ENCODE results near the gene GFOD1.

Gene GFOD1

DNA sequence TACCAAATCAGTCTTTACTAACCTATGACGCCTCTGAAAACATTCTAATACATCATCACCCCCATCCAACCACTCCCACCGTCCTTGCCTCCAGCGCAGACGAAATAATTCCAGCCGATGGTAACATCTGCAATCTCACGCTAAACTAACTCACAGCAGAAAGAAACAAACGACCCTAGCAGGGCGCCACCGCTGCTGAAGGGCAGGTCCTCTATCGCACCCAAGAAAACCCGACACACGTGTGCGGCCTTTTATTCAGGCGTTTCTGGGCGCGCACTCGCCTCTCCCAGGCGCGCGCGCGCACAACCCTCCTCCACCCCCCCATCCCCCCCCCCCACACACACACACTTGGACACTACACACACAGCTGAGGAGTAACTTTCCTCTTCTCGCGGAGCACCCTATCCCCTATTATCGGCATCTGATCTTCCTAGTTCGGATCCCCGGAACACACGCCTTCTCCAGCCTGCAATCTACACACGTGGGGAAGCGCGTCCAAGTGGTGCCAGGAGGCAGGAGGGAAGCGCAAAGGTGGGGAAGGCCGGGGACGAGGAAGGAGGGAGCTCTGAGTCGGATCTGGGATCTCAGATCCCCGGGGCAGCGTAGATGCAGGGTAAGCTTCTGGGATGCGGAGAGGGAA lies 1.4 kb downstream of the GFOD1 start:
- DNase-seq (ENCODE audit: low read depth in 2 of 2), result no peak

DNA sequence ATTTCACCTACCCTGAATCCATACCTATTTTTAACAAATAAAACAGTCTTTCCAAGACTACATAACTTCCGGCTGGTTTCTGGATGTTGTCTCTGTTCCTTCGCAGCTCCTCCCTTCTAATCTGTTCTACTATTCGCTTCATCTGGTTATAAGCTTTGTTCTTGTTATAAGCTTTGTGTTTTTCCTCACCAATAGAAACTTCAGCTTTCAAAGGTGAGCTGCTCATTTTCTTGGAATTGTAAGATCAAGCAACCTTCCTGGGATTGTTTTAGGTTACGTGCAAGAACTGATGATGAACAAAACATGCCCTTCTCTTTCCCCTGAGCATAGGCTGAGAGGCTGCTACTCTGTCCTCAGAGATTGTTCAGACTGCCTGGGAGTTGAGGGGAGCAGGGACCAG lies 2.1 kb downstream of the GFOD1 start:
- DNase-seq (ENCODE audit: low read depth in 2 of 2), result no peak

DNA sequence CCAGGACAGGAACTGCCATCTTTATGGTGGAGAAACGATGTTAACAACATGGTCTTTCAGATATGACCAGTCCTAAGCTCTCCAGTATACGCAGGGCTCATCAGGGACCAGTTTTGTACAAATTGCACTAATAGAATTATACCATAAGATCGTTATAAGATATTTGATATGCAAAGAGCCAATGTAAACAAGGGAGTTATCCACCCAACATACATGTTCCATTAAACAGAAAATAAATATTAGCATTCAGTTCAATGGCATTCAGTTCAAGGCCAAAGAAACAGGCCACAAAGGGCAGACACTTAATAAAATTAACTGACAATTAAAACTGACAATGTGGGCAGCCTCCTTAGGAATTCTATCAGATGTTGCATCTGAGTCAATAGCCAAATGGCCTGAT lies 2.6 kb downstream of the GFOD1 start:
- DNase-seq (ENCODE audit: low read depth in 2 of 2), result no peak

DNA sequence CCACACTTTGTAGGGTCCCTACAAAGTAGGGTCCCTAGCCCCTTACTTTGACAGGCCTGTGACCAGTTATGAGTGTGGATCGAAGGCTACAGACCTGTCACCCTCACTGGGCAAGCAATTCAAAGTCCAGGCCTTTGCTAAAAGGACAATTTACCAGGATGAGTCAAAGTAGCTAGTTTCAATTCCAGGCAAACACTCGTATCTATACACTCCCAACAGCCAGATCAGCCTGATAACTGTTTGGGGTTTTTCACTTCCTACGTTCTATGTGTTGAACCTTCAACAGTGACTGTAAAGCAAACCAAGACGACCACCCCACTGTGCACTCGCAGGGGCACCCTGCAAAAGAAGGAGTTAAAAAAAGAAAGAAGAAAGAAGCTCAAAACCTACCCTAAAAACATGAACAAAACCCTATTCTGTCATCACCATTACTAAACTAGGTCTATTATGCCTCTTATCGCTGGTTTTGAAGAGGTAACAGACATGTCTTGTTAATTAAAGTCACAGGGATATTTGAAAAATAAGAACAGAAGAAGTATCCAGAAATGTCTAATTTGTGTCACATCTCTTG lies 3.2 kb downstream of the GFOD1 start:
- DNase-seq (ENCODE audit: low read depth in 2 of 2), result no peak

DNA sequence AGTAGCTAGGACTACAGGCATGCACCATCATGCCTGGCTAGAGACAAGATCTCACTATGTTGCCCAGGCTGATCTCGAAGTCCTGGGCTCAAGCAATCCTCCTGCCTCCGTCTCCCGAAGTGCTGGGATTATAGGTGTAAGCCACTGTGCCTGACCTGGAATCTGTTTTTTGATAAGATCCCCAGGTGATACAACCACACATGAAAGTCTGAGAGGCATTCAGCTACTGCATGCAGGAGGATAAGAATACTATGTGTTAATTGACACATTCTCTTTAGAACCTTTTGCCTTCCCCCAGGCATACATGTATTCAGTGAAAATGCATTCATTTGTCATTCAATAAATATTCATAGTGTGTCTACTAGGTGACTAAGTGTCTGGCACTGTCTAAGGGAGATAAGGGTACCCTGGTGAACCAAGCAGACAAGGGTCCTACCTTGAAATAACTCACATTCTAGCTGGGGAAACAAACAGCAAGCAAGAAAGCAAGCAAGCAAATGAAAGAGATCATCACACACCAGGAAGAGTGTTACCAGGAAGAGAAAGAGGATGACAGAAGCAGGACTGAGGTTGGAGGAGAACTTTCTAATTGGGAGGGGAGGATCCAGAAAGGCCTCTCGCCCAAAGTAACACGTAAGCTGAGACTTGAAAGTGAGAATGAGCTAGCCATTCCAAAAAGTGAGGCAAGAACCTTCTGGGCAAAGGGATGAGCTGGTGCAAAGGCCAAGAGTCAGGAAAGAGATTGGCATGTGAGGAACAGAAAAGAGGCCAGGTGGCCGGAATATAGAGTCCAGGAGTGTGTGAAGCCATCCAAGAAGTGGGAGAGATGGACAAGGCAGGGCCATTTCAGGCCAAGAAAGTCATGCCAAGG lies 6.5 kb downstream of the GFOD1 start:
- no peak for DNase-seq (ENCODE audit: low read depth in 2 of 2)

DNA sequence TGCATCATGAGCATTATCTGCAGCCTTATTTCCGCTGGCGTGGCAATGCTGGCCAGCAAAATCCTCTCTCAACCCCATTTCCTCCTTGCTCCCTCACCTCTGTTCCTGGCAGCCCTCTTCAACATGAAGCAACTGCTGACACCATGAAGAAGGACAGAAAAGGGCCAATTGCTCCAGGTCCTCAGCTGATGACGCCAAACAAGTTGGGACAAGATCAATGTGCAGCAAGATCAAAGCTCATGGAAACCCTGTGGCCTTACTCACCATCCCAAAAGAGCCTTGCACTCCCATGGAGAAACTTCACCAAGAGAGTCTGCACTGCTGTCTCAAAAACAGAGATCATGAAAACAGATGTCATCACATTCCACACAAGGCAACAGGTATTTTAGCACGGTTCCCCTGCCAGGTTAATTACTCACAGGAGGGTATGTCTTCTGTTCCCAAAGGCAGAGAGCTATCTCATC lies 7.4 kb downstream of the GFOD1 start:
- DNase-seq (ENCODE audit: low read depth in 2 of 2), result no peak

DNA sequence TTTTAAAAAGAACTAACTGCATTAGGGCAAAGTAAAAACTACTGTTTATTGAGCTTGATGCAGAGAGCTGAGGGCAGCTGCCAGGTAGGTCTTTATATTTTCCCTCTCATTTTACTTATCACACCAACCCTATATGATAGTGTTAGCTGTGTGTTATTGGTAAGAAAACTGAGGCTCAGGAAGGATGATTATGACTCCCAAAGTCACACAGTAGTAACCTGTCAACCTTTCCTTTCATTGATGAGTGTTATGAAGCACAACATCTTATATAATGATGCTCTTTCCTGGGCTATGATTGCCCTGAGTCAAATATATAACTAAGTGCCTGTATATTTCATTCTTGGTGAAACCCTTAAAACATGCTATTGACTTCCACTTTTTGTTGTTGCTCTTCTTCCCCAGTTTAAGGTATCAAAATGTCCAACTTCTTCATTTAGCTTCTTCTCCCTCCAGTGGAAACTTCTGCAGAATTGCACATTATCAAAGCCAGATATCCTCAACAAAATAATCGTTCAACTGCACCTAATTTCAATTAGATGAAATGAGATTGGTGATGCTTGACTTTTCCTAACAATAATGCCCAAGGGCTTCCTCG lies 8.1 kb downstream of the GFOD1 start:
- DNase-seq (ENCODE audit: low read depth in 2 of 2), result no peak

DNA sequence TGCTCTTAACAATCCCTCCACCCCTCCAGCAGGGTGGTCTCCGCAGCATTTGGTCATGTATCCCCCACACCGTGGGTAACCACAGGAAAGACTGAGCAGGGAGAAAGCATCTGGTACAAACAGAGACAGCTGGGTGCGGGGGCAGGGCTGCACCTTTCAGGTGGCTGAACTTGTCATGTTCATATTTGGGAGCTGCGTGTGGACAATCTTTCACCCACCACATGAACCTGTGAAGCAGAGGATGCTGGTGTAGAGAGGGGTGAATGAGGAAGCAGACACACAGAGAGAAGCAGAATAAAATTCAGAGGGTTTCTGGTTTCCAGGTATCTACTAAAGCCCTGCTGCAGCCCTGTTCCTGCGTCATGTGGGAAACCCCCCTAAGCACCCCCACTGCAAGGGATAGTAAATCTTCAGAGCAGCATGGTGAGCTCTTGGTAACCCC lies 8.9 kb downstream of the GFOD1 start:
- no peak for DNase-seq (ENCODE audit: low read depth in 2 of 2)

DNA sequence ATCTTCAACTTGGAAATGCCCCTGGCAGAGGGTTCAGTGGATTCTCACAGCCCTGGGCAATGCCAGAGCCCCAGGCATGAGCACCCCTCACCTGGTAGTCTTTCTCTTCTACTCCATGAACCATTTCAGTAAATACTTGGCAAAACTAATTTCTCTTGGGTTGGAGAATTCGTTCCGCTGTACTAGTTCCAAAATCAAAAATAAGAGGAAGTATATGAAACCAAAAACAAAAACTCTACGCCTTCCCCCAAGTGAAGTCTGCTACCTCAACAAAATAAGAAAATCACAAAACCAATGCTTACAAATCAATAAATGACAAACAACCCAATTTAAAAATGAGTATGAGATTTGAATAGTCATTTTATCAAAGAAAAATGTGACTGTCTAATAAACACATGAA lies 12.6 kb downstream of the GFOD1 start:
- DNase-seq (ENCODE audit: low read depth in 2 of 2), result no peak

DNA sequence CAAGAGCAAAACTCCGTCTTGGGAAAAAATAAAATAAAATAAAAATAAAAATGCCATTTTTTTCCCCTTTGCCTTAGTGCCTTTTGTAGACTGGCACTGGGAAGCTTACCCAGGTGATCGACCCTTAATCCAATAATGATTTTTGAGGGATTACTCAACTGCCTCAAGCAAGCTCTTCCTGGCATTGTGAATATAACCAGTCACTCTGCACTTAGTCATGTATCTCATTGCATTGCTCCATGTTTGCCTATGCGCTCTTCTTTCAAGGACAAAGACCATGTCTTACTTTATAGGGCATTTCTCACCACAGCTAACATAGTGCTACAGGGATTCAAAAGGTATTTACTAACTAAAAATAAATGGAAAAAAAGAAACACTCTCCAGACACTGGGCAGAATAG lies 13.0 kb downstream of the GFOD1 start:
- DNase-seq (ENCODE audit: low read depth in 2 of 2), result no peak

DNA sequence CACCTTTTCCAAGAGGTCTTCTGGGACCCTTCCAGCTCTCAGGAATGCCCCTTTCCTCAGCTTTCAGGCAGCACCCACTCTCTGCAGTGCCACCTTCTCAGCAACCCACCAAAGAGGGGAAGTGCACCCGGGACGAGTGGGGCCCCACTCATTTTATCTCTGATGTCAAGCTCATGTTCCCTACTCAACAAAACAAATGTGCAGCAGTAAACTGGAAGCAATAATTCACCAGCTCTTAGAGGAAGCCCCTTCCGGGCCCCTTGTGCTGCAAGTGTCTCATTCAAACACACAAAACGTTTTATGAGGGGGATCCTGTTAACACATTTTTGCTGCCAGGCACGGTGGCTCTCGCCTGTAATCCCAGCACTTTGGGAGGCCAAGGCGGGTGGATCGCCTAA lies 13.6 kb downstream of the GFOD1 start:
- no peak for DNase-seq (ENCODE audit: low read depth in 2 of 2)

DNA sequence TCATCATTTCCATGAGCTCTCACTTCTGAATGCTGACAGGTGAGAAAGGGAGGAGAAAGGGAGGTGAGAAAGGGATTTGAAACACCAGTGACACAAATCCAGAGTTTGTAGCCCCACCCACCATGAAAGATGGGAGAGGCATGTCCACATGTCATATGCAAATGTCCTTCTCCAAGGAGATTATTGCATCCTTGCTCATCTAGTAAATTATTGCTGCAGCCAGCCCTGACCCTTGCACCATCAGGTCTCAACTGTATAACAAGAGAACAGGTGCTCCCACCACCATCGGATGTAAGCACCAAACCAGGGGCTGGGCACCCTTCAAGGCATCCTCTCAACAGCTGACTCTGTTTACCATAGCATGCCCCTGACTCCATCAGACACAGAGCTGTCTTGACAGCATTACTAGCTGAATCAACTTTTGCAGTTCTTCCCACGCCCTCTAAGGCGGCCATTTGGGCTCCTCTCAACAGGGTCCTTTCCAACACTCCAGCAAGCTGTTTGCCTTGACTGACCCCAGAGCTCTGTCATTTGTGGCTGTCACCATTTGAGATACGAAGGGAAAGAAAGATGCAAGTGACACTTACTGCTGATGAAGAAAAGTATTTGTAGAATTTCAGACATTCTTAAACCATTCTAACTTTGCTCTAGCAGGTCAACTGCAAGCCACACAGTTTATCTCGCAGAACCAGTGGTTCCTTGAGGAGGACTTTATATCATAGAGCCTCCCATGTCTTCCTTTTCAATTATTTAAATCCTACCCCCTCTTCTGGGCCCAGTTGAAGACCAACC lies 14.2 kb downstream of the GFOD1 start:
- DNase-seq (ENCODE audit: low read depth in 2 of 2), result no peak

DNA sequence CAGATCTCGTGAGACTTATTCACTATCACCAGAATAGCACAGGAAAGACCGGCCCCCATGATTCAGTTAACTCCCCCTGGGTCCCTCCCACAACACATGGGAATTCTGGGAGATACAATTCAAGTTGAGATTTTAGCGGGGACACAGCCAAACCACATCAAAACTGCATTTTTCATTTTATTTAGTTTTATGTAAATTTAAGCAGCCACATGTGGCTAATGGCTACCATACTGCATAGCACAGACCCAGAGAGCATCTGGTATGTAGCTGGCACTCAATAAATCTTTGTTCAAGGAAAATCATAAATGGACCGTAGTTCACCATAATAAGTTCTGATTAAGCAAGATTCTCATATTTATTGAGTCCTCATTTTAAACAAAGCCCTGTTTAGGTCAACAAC lies 15.3 kb downstream of the GFOD1 start:
- DNase-seq (ENCODE audit: low read depth in 2 of 2), result no peak

DNA sequence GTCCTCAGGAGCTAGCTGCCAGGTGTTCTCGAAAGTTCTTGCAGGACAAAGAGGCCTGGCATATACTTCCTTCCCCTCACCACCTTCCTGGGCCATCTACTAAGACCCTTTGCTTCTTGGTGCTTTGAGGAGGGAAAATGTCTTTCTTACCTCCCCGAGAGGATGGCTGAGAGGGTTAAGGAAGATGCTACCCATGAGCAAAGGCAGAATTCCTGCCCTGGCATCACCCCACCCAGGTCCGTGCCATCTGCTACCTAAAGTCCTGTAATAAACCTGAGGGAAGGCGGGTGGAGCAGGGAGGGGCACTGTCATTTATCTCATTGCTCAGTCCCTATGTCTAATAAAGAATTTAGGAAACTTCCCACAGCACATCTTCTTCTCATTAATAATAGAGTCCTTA lies 16.2 kb downstream of the GFOD1 start:
- no peak for DNase-seq (ENCODE audit: low read depth in 2 of 2)

DNA sequence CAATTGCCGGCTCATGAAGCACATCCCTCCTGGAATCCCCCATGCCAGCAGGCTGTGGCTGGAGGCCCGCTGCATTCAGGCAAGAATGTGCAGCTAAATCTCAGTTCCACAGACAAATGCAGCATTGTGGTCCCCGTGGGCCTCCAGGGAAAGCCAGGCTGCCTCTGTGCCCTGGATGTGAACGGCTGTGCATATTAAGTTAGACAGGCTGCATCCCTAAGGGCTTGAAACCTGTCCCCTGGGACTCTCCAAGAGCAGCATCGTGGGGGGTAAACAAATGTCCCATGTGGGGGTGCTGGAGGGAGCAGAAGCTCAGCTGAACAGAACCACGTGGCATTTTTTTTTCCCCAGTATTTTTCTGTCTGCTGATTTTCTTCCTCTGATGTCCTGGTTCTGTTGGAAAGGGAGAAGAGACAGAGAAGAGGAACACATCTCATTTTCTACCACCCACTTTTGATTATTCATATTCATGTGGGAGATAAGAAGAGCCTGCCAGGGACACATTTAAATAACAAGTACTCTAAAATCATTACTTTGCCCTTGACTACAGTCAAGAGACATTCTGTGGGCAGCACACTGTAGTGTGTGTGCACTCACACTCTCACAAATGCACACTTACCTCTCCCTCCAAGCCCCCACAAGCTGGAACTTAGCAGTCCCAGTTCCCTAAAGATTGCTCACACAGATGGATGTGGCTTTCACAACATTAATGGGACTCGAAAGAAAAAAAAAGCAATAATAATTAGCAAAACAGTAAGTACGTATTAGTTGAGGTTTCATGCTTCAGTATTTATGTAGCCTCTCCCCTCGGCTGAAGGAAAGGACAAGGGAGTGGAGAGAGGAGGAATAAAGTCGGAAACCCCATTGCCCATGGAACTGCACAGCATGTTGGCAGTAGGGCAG lies 16.9 kb downstream of the GFOD1 start:
- DNase-seq (ENCODE audit: low read depth in 2 of 2), result no peak

DNA sequence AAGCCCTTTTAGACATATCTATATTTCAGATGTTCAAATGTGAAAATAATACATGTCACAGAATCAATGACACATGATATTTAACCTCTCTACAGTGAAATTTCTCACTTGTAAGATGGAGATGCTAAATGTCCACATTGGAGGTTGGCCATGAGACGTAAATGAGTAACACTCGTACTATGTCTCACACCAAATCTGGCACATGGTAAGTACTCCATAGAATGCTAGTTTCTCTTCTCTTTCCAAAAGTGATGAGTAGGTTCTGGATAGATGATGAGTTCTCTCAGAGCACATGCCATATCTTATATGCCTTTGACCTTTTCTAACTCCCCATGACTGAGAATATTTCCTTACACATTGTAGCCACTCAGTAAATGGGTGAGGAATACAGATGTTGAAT lies 17.7 kb downstream of the GFOD1 start:
- no peak for DNase-seq (ENCODE audit: low read depth in 2 of 2)

DNA sequence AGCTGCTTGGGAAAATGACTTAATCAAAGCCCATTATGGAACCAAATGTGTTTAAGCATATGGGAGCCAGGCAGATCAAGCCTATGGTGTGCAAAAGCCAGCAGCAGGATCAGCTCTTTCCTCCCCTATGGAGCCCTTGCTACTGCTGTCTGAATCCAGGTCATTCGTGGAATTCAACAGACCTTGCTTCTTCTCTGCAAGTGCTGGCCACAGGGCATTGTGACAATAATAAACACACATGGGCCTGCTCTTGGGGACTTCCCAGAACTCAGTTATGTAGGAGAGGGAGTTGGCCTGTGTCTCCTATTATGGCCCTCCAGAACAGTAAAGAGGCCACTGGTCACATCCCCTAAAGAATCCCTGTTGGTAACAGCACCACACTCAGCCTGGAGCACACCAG lies 18.6 kb downstream of the GFOD1 start:
- no peak for DNase-seq (ENCODE audit: low read depth in 2 of 2)

DNA sequence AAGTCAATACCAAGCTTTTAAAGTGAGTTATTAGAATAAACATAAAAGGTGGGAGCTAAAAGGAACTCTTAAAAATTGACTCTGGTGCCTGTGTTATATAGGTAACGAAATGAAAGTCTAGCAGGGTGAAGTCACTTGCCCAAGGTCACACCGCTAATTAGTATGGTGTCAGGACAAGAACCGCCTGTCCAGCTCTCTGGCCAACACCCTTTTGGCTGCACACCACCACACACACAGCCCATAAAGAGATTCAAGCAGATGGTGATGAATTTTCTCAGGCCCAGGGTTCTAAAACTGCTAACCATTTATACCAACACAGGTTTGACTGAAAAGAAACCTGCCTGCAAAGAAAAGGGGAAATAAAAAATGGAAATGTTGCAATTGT lies 20.2 kb downstream of the GFOD1 start:
- DNase-seq (ENCODE audit: low read depth in 2 of 2), result no peak

DNA sequence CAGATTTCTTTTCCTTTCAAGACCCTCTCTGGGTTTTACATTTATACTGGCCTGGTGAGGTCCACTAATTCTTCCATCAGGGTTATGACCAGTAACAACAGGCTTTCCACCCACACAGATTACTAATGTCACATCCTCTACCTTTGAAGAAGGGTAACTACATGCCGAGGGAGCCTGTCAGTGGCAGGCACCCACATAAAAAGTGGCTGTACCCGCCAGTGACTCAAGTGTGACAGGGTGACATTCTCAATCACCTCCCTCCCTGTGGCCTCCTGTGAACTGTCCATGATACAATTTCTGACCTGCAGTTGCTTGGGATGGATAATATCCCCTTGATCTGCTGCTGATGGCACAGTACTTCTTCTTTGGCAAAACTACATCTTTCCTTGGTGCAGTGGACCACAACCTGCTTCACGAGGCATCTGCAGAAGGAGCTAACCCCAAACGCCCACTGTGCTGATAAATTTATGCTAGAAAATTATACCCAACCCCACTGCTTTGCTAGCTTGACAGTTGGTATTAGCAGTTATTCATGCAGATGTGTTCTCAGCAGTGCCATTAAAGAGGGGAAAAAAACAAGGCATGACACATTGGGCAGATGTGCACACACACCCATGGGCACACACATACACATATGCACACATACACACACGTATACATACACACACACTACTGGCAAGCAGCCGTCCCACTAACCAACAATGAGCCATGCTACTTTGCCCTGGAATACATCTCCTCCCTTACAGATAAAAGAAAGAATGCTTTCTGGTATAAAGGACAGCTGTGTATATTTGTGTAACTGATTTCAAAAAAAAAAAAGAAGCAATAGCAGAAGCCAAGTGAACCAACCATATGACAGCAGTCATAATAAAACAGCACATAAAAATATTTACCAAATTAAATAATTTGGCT lies 20.8 kb downstream of the GFOD1 start:
- no peak for DNase-seq (ENCODE audit: low read depth in 2 of 2)

DNA sequence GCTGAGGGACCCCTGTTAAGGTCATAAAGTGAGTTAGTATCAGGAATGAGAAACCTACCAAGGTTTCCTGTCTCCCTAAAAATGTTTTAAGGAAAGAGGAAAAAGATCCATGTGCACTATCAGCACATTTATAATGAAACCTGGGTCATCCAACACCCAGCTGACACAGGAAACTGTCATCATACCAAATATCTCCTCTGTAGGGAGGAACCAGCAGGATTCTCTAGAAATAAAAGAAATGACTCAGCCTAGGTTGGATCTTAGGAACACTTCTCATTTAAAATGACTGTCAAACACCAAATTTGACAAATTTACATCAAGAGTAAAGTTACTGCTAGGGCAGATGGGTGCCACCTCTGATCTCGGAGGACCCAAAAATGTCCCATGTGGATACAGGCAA lies 21.7 kb downstream of the GFOD1 start:
- DNase-seq (ENCODE audit: low read depth in 2 of 2), result no peak

Data from activated CD8-positive, alpha-beta memory T cell treated with anti-CD3 and anti-CD28 coated beads for 4 hours (primary cell).